ENCODE measurements around the gene MTMR10.

Gene MTMR10

GRCh38 chr15:30984542-30984941 is 6.9 kb downstream of the MTMR10 start:
- H3K4me3 ChIP-seq (ENCODE audit: low read depth, low read length), result no peak overlapping the region
- H3K27me3 ChIP-seq (ENCODE audit: control insufficient read depth, insufficient read depth, low read length), result no peaks in the 10 kb centered on the region
- no peaks in the 10 kb centered on the region for H3K9me3 ChIP-seq (ENCODE audit: control insufficient read depth, insufficient read depth, low read length)
- peaks cover 38% of the 10 kb centered on the region for H3K36me3 ChIP-seq (ENCODE audit: control insufficient read depth, insufficient read depth, low read length)
- no peak overlapping the region for H3K27ac ChIP-seq (ENCODE audit: low read depth, low read length)
- H3K4me1 ChIP-seq (ENCODE audit: control insufficient read depth, insufficient read depth, low read length), result no peaks in the 10 kb centered on the region; the same call in 1 of the 2 replicates
- no peak overlapping the region for H3K9ac ChIP-seq (ENCODE audit: low read depth, low read length)

- peaks cover 38% of the 10 kb centered on the region for H3K36me3 ChIP-seq (ENCODE audit: control insufficient read depth, insufficient read depth, low read length)
- no peaks in the 10 kb centered on the region; the same call in 1 of the 2 replicates for H3K4me1 ChIP-seq (ENCODE audit: control insufficient read depth, insufficient read depth, low read length)
- H3K9ac ChIP-seq (ENCODE audit: low read depth, low read length), result no peak overlapping the region
- no peak overlapping the region for H3K4me3 ChIP-seq (ENCODE audit: low read depth, low read length)
- no peaks in the 10 kb centered on the region for H3K9me3 ChIP-seq (ENCODE audit: control insufficient read depth, insufficient read depth, low read length)
- H3K27ac ChIP-seq (ENCODE audit: low read depth, low read length), result no peak overlapping the region
- no peaks in the 10 kb centered on the region for H3K27me3 ChIP-seq (ENCODE audit: control insufficient read depth, insufficient read depth, low read length)
These were observed 7.3 kb downstream of the MTMR10 start for GRCh38 chr15:30984118-30984517.

- Histone ChIP-seq H3K27ac (ENCODE audit: low read depth, low read length) (no peak overlapping the region), H3K9me3 (ENCODE audit: control insufficient read depth, insufficient read depth, low read length) (no peaks in the 10 kb centered on the region), H3K36me3 (ENCODE audit: control insufficient read depth, insufficient read depth, low read length) (peaks cover 21% of the 10 kb centered on the region), H3K27me3 (ENCODE audit: control insufficient read depth, insufficient read depth, low read length) (no peaks in the 10 kb centered on the region), H3K9ac (ENCODE audit: low read depth, low read length) (no peak overlapping the region), H3K4me1 (ENCODE audit: control insufficient read depth, insufficient read depth, low read length) (no peaks in the 10 kb centered on the region), H3K4me3 (ENCODE audit: low read depth, low read length) (no peak overlapping the region)
These were observed 12.0 kb downstream of the MTMR10 start for GRCh38 chr15:30979457-30979856.

GRCh38 chr15:30978328-30978727 is 13.1 kb downstream of the MTMR10 start:
- Histone ChIP-seq H3K27ac (ENCODE audit: low read depth, low read length) (no peak overlapping the region), H3K4me1 (ENCODE audit: control insufficient read depth, insufficient read depth, low read length) (no peaks in the 10 kb centered on the region), H3K9ac (ENCODE audit: low read depth, low read length) (no peak overlapping the region), H3K9me3 (ENCODE audit: control insufficient read depth, insufficient read depth, low read length) (no peaks in the 10 kb centered on the region), H3K36me3 (ENCODE audit: control insufficient read depth, insufficient read depth, low read length) (peaks cover 26% of the 10 kb centered on the region), H3K4me3 (ENCODE audit: low read depth, low read length) (no peak overlapping the region), H3K27me3 (ENCODE audit: control insufficient read depth, insufficient read depth, low read length) (no peaks in the 10 kb centered on the region)

GRCh38 chr15:30974112-30974511 is 17.3 kb downstream of the MTMR10 start:
- H3K4me3 ChIP-seq (ENCODE audit: low read depth, low read length), result no peak overlapping the region

GRCh38 chr15:30973379-30973778 is 18.0 kb downstream of the MTMR10 start:
- Histone ChIP-seq H3K9ac (ENCODE audit: low read depth, low read length) (no peak overlapping the region), H3K36me3 (ENCODE audit: control insufficient read depth, insufficient read depth, low read length) (peaks cover 26% of the 10 kb centered on the region), H3K27me3 (ENCODE audit: control insufficient read depth, insufficient read depth, low read length) (no peaks in the 10 kb centered on the region), H3K4me1 (ENCODE audit: control insufficient read depth, insufficient read depth, low read length) (peaks cover 8% of the 10 kb centered on the region; the same call in 1 of the 2 replicates), H3K27ac (ENCODE audit: low read depth, low read length) (no peak overlapping the region), H3K4me3 (ENCODE audit: low read depth, low read length) (no peak overlapping the region), H3K9me3 (ENCODE audit: control insufficient read depth, insufficient read depth, low read length) (no peaks in the 10 kb centered on the region)

More at GRCh38 chr15:30974112-30974511, 17.3 kb downstream of the MTMR10 start:
- no peak overlapping the region for H3K27ac ChIP-seq (ENCODE audit: low read depth, low read length)
- no peaks in the 10 kb centered on the region for H3K9me3 ChIP-seq (ENCODE audit: control insufficient read depth, insufficient read depth, low read length)
- H3K4me1 ChIP-seq (ENCODE audit: control insufficient read depth, insufficient read depth, low read length), result peaks cover 8% of the 10 kb centered on the region; the same call in 1 of the 2 replicates
- peaks cover 26% of the 10 kb centered on the region for H3K36me3 ChIP-seq (ENCODE audit: control insufficient read depth, insufficient read depth, low read length)
- H3K27me3 ChIP-seq (ENCODE audit: control insufficient read depth, insufficient read depth, low read length), result no peaks in the 10 kb centered on the region
- H3K9ac ChIP-seq (ENCODE audit: low read depth, low read length), result no peak overlapping the region

- no peak overlapping the region for H3K4me3 ChIP-seq (ENCODE audit: low read depth, low read length)
- no peaks in the 10 kb centered on the region for H3K27me3 ChIP-seq (ENCODE audit: control insufficient read depth, insufficient read depth, low read length)
- H3K9ac ChIP-seq (ENCODE audit: low read depth, low read length), result no peak overlapping the region
- peaks cover 40% of the 10 kb centered on the region for H3K36me3 ChIP-seq (ENCODE audit: control insufficient read depth, insufficient read depth, low read length)
- H3K4me1 ChIP-seq (ENCODE audit: control insufficient read depth, insufficient read depth, low read length), result peaks cover 8% of the 10 kb centered on the region; the same call in 1 of the 2 replicates
- H3K9me3 ChIP-seq (ENCODE audit: control insufficient read depth, insufficient read depth, low read length), result no peaks in the 10 kb centered on the region
- no peak overlapping the region for H3K27ac ChIP-seq (ENCODE audit: low read depth, low read length)
These were observed 21.7 kb downstream of the MTMR10 start for GRCh38 chr15:30969724-30970123.

- no peaks in the 10 kb centered on the region for H3K27me3 ChIP-seq (ENCODE audit: control insufficient read depth, insufficient read depth, low read length)
- H3K27ac ChIP-seq (ENCODE audit: low read depth, low read length), result no peak overlapping the region
- H3K9ac ChIP-seq (ENCODE audit: low read depth, low read length), result no peak overlapping the region
- no peak overlapping the region for H3K4me3 ChIP-seq (ENCODE audit: low read depth, low read length)
- peaks cover 35% of the 10 kb centered on the region for H3K36me3 ChIP-seq (ENCODE audit: control insufficient read depth, insufficient read depth, low read length)
- H3K4me1 ChIP-seq (ENCODE audit: control insufficient read depth, insufficient read depth, low read length), result no peaks in the 10 kb centered on the region
- H3K9me3 ChIP-seq (ENCODE audit: control insufficient read depth, insufficient read depth, low read length), result no peaks in the 10 kb centered on the region
These were observed 27.7 kb downstream of the MTMR10 start for GRCh38 chr15:30963681-30964080.

- H3K27me3 ChIP-seq (ENCODE audit: control insufficient read depth, insufficient read depth, low read length), result no peaks in the 10 kb centered on the region
- no peak overlapping the region for H3K27ac ChIP-seq (ENCODE audit: low read depth, low read length)
These were observed 28.8 kb downstream of the MTMR10 start for GRCh38 chr15:30962659-30963058.

GRCh38 chr15:30962079-30962478 is 29.3 kb downstream of the MTMR10 start:
- H3K27me3 ChIP-seq (ENCODE audit: control insufficient read depth, insufficient read depth, low read length), result no peaks in the 10 kb centered on the region
- H3K27ac ChIP-seq (ENCODE audit: low read depth, low read length), result no peak overlapping the region
- no peak overlapping the region for H3K9ac ChIP-seq (ENCODE audit: low read depth, low read length)
- H3K4me3 ChIP-seq (ENCODE audit: low read depth, low read length), result no peak overlapping the region
- H3K4me1 ChIP-seq (ENCODE audit: control insufficient read depth, insufficient read depth, low read length), result no peaks in the 10 kb centered on the region
- H3K36me3 ChIP-seq (ENCODE audit: control insufficient read depth, insufficient read depth, low read length), result peaks cover 40% of the 10 kb centered on the region
- no peaks in the 10 kb centered on the region for H3K9me3 ChIP-seq (ENCODE audit: control insufficient read depth, insufficient read depth, low read length)

More at GRCh38 chr15:30962659-30963058, 28.8 kb downstream of the MTMR10 start:
- peaks cover 44% of the 10 kb centered on the region for H3K36me3 ChIP-seq (ENCODE audit: control insufficient read depth, insufficient read depth, low read length)
- H3K9ac ChIP-seq (ENCODE audit: low read depth, low read length), result no peak overlapping the region
- H3K9me3 ChIP-seq (ENCODE audit: control insufficient read depth, insufficient read depth, low read length), result no peaks in the 10 kb centered on the region
- no peak overlapping the region for H3K4me3 ChIP-seq (ENCODE audit: low read depth, low read length)
- no peaks in the 10 kb centered on the region for H3K4me1 ChIP-seq (ENCODE audit: control insufficient read depth, insufficient read depth, low read length)

GRCh38 chr15:30958219-30958618 is 33.2 kb downstream of the MTMR10 start:
- H3K9ac ChIP-seq (ENCODE audit: low read depth, low read length), result no peak overlapping the region
- H3K4me1 ChIP-seq (ENCODE audit: control insufficient read depth, insufficient read depth, low read length), result no peaks in the 10 kb centered on the region
- no peaks in the 10 kb centered on the region for H3K27me3 ChIP-seq (ENCODE audit: control insufficient read depth, insufficient read depth, low read length)
- H3K9me3 ChIP-seq (ENCODE audit: control insufficient read depth, insufficient read depth, low read length), result no peaks in the 10 kb centered on the region
- peaks cover 57% of the 10 kb centered on the region for H3K36me3 ChIP-seq (ENCODE audit: control insufficient read depth, insufficient read depth, low read length)
- H3K4me3 ChIP-seq (ENCODE audit: low read depth, low read length), result no peak overlapping the region
- no peak overlapping the region for H3K27ac ChIP-seq (ENCODE audit: low read depth, low read length)
